ENCODE measurements around the gene TAPBP. TPM values are rescaled to one million over a fixed set of nuclear protein-coding genes. Genes with fewer than 3 reads are reported as not detected.

TAPBP gene
- total and polyA plus RNA-seq, 10 donors = 42.6 to 292 (median 262) TPM

- 1 to 4% (median 3%) methylated on average over 10 of the region's 10 CpGs for WGBS, 5 donors
- no peaks in the 10 kb centered on the region for H3K27me3 ChIP-seq (replicated peaks in 1 of 7)
- H3K36me3 ChIP-seq = peaks cover 2 to 59% (median 31%) of the 10 kb centered on the region in 6 donors
- TF ChIP-seq CTCF (IDR thresholded peaks at IDR 0.05 in 8 of 11, conservative IDR thresholded peaks at IDR 0.05 in 3 of 11) (no peak), POLR2AphosphoS5 (IDR thresholded peaks at IDR 0.05) (peak in 1 of 3 donors; percentile 60), POLR2A (IDR thresholded peaks at IDR 0.05) (peak in 1 of 3 donors; percentile 42)
- H3K4me1 ChIP-seq = peaks cover 58 to 84% (median 77%) of the 10 kb centered on the region in 6 donors
- H3K27ac ChIP-seq = peak overlapping the region; percentile 95 to 100 (median 99)
- peak; percentile 85 for DNase-seq
- H3K4me3 ChIP-seq = peak overlapping the region; percentile 62 to 98 (median 80)
- no peaks in the 10 kb centered on the region for H3K9me3 ChIP-seq
- intact Hi-C loops (cut with DNase I; ENCODE audit: low total_unique reads) = no loop called here
Measured at GRCh38 chr6:33314515-33314942, 651 bp upstream of the TAPBP start.

GRCh38 chr6:33313105-33313708 is 671 bp downstream of the TAPBP start:
- H3K9me3 ChIP-seq = no peaks in the 10 kb centered on the region
- peaks cover 0 to 60% (median 30%) of the 10 kb centered on the region in 6 donors for H3K36me3 ChIP-seq
- peak overlapping the region; percentile 62 to 98 (median 80) for H3K4me3 ChIP-seq
- DNase-seq = peak; percentile 94
- peaks cover 45 to 84% (median 77%) of the 10 kb centered on the region in 6 donors for H3K4me1 ChIP-seq
- H3K27ac ChIP-seq = peak overlapping the region; percentile 95 to 100 (median 99)
- no peaks in the 10 kb centered on the region for H3K27me3 ChIP-seq (replicated peaks in 1 of 7)
- no peak for TF ChIP-seq POLR2A (IDR thresholded peaks at IDR 0.05)
- TF ChIP-seq CTCF (IDR thresholded peaks at IDR 0.05 in 8 of 11, conservative IDR thresholded peaks at IDR 0.05 in 3 of 11) = peak in 1 of 11 experiments; percentile 7
- 0 to 1% (median 0%) methylated on average over 13 to 33 of the region's 33 CpGs for WGBS, 5 donors
- intact Hi-C loops (cut with DNase I; ENCODE audit: low total_unique reads) = no loop called here

GRCh38 chr6:33312361-33313104 is 1.3 kb downstream of the TAPBP start:
- Histone ChIP-seq H3K27me3 (replicated peaks in 1 of 7) (no peaks in the 10 kb centered on the region), H3K4me3 (peak overlapping the region; percentile 62 to 98 (median 80)), H3K27ac (peak overlapping the region; percentile 95 to 100 (median 99)), H3K36me3 (peaks cover 0 to 67% (median 33%) of the 10 kb centered on the region in 6 donors), H3K9me3 (no peaks in the 10 kb centered on the region), H3K4me1 (peaks cover 44 to 88% (median 79%) of the 10 kb centered on the region in 6 donors)
- TF ChIP-seq CTCF (IDR thresholded peaks at IDR 0.05 in 8 of 11, conservative IDR thresholded peaks at IDR 0.05 in 3 of 11) = no peak
- TF ChIP-seq POLR2AphosphoS5 (IDR thresholded peaks at IDR 0.05) = peak; percentile 22 to 73 (median 71)
- TF ChIP-seq POLR2A (IDR thresholded peaks at IDR 0.05) = no peak
- WGBS, 5 donors = 9 to 14% (median 9%) methylated on average over 26 to 29 of the region's 29 CpGs
- intact Hi-C loops (cut with DNase I; ENCODE audit: low total_unique reads) = no loop called here
- DNase-seq = peak; percentile 92

GRCh38 chr6:33306356-33306755 is 7.5 kb downstream of the TAPBP start:
- Histone ChIP-seq H3K4me3 (no peak overlapping the region), H3K4me1 (peaks cover 21 to 100% (median 78%) of the 10 kb centered on the region in 6 donors), H3K27ac (peak overlapping the region in 4 of 8 donors; percentile 9 to 68 (median 47)), H3K27me3 (replicated peaks in 1 of 7) (no peaks in the 10 kb centered on the region), H3K9me3 (no peaks in the 10 kb centered on the region), H3K36me3 (peaks cover 0 to 100% (median 80%) of the 10 kb centered on the region in 6 donors)
- intact Hi-C loops (cut with DNase I; ENCODE audit: low total_unique reads) = no loop called here
- 81 to 95% (median 85%) methylated on average over 4 of the region's 4 CpGs for WGBS, 5 donors
- TF ChIP-seq CTCF (IDR thresholded peaks at IDR 0.05 in 8 of 11, conservative IDR thresholded peaks at IDR 0.05 in 3 of 11) (no peak), POLR2AphosphoS5 (IDR thresholded peaks at IDR 0.05) (no peak), POLR2A (IDR thresholded peaks at IDR 0.05) (no peak)
- DNase-seq = no peak

All from spleen (tissue), 11 donors.